IMR-90 (cell line): ENCODE results near the gene FGD3. TPM values are rescaled to one million over a fixed set of nuclear protein-coding genes. Genes with fewer than 3 reads are reported as not detected.

Experiments
- ATAC-seq: fragments of 200-7000 bp; cut with Tn5 transposase; 2 replicates; pipeline ENCODE4 v1.9.1; 2020; ENCODE audit warnings: low read depth, mild to moderate bottlenecking, moderate library complexity
- BruUV-seq: library from RNA; stranded (reverse); fragments of 400-500 nt; replicated peaks from 2 replicates; lab custom pipeline; 2021; lab: Mats Ljungman, UMichigan
- CTCF ChIA-PET: fragments of 300-600 bp; formaldehyde crosslinking; extraction: SDS; loops from one replicate; lab custom pipeline; 2021; ENCODE audit warnings: antibody characterized with exemption; lab: Yijun Ruan, JAX
- POLR2A ChIA-PET: fragments of 300-600 bp; sonication (Branson Sonifier 250); formaldehyde crosslinking; loops from one replicate; lab custom pipeline; 2022; ENCODE audit warnings: antibody characterized with exemption; ENCODE audit not compliant: unreplicated experiment; lab: Charles Lee
- DNase-seq: peaks from one replicate; pipeline ENCODE4 v3.0.0; 2013
- H2AFZ ChIP-seq: replicated peaks from 2 replicates; pipeline ENCODE3; 2013; ENCODE audit warnings: low read length, mild to moderate bottlenecking; ENCODE audit not compliant: poor library complexity
- H2AK5ac ChIP-seq: 2 replicates; pipeline ENCODE4 v1.6.1; 2013; ENCODE audit warnings: low read depth, low read length, inconsistent platforms
- H2AK9ac ChIP-seq: replicated peaks from 2 replicates; pipeline ENCODE3; 2013; ENCODE audit warnings: mild to moderate bottlenecking, low read depth, low read length, moderate library complexity; ENCODE audit not compliant: poor library complexity
- H2BK120ac ChIP-seq: 2 replicates; pipeline ENCODE4 v1.6.1; 2013; ENCODE audit warnings: low read depth, low read length, inconsistent platforms
- H2BK15ac ChIP-seq: 3 replicates; pipeline ENCODE4 v1.6.1; 2013; ENCODE audit warnings: low read depth, low read length, inconsistent platforms
- H2BK20ac ChIP-seq: 2 replicates; pipeline ENCODE4 v1.6.1; 2013; ENCODE audit warnings: low read depth, mild to moderate bottlenecking, inconsistent platforms, low read length, moderate library complexity
- H2BK5ac ChIP-seq: 2 replicates; pipeline ENCODE4 v1.6.1; 2013; ENCODE audit warnings: mild to moderate bottlenecking, low read depth, low read length, inconsistent platforms; ENCODE audit not compliant: poor library complexity, severe bottlenecking
- H3K14ac ChIP-seq: replicated peaks from 2 replicates; pipeline ENCODE4 v1.6.1; 2013; ENCODE audit warnings: low read depth, low read length, inconsistent platforms
- H3K18ac ChIP-seq: 2 replicates; pipeline ENCODE4 v1.6.1; 2013; ENCODE audit warnings: low read depth, low read length, control low read depth
- H3K23ac ChIP-seq: 2 replicates; pipeline ENCODE4 v1.6.1; 2013; ENCODE audit warnings: low read depth, low read length, inconsistent platforms
- H3K27ac ChIP-seq: 2 replicates; pipeline ENCODE4 v1.5.1; 2013; ENCODE audit warnings: mild to moderate bottlenecking, control low read depth, low read length; ENCODE audit not compliant: insufficient read depth
- H3K27me3 ChIP-seq: 2 replicates; pipeline ENCODE4 v1.6.1; 2013; ENCODE audit warnings: low read length; ENCODE audit not compliant: control insufficient read depth, insufficient read depth
- H3K36me3 ChIP-seq: 2 replicates; pipeline ENCODE4 v1.6.1; 2013; ENCODE audit warnings: low read length, mixed read lengths; ENCODE audit not compliant: control insufficient read depth, insufficient read depth
- H3K4ac ChIP-seq: 2 replicates; pipeline ENCODE4 v1.6.1; 2013; ENCODE audit warnings: low read depth, low read length, inconsistent platforms
- H3K4me1 ChIP-seq: 2 replicates; pipeline ENCODE4 v1.6.1; 2013; ENCODE audit warnings: low read length, mixed read lengths; ENCODE audit not compliant: control insufficient read depth, insufficient read depth
- H3K4me2 ChIP-seq: 2 replicates; pipeline ENCODE4 v1.6.1; 2013; ENCODE audit warnings: low read depth, mild to moderate bottlenecking, control low read depth, low read length, moderate library complexity
- H3K4me3 ChIP-seq: 2 replicates; pipeline ENCODE4 v1.5.1; 2013; ENCODE audit warnings: low read depth, mild to moderate bottlenecking, control low read depth, low read length, moderate library complexity; ENCODE audit not compliant: insufficient read depth
- H3K56ac ChIP-seq: 2 replicates; pipeline ENCODE4 v1.6.1; 2013; ENCODE audit warnings: low read length, inconsistent platforms; ENCODE audit not compliant: insufficient read depth; ENCODE audit errors: extremely low read depth
- H3K79me1 ChIP-seq, 2 experiments: 2 replicates each; pipeline ENCODE4 v1.6.1; 2013; ENCODE audit warnings: low read length in 2 of 2, inconsistent platforms in 1 of 2, low read depth in 1 of 2
- H3K9ac ChIP-seq: 2 replicates; pipeline ENCODE4 v1.6.1; 2013; ENCODE audit warnings: low read depth, low read length, control low read depth
- H3K9me1 ChIP-seq: 2 replicates; pipeline ENCODE4 v1.6.1; 2013; ENCODE audit warnings: low read length, inconsistent platforms; ENCODE audit not compliant: insufficient read depth
- H3K9me3 ChIP-seq: 2 replicates; pipeline ENCODE4 v1.6.1; 2013; ENCODE audit warnings: low read length; ENCODE audit not compliant: control insufficient read depth, insufficient read depth
- H4K20me1 ChIP-seq: 2 replicates; pipeline ENCODE4 v1.6.1; 2013; ENCODE audit warnings: low read length, inconsistent platforms; ENCODE audit not compliant: insufficient read depth
- H4K5ac ChIP-seq: 2 replicates; pipeline ENCODE4 v1.6.1; 2013; ENCODE audit warnings: mild to moderate bottlenecking, low read depth, low read length, control low read depth
- H4K8ac ChIP-seq, 2 experiments: 2 replicates each; pipeline ENCODE4 v1.6.1; 2013; ENCODE audit warnings: low read depth in 2 of 2, low read length in 2 of 2, control low read depth in 1 of 2, inconsistent platforms in 1 of 2
- H4K91ac ChIP-seq: 2 replicates; pipeline ENCODE4 v1.6.1; 2013; ENCODE audit warnings: low read depth, low read length, inconsistent platforms; ENCODE audit not compliant: insufficient read depth
- BHLHE40 ChIP-seq: fragments of 150-350 bp; IDR thresholded peaks from 2 replicates; pipeline ENCODE4 v1.6.1; 2016; ENCODE audit warnings: mild to moderate bottlenecking, low read depth, low read length
- CEBPB ChIP-seq: IDR thresholded peaks from 2 replicates; pipeline ENCODE4 v1.6.1; 2012; ENCODE audit warnings: low read depth, low read length, improper control_type of control experiment
- FOS ChIP-seq: fragments of 150-350 bp; IDR thresholded peaks from 2 replicates; pipeline ENCODE4 v1.6.1; 2016; ENCODE audit warnings: low read depth, low read length
- MAZ ChIP-seq: IDR thresholded peaks from 2 replicates; pipeline ENCODE4 v1.6.1; 2012; ENCODE audit warnings: low read depth, mild to moderate bottlenecking, low read length, improper control_type of control experiment, moderate library complexity, borderline replicate concordance
- MXI1 ChIP-seq: IDR thresholded peaks from 2 replicates; pipeline ENCODE4 v1.6.1; 2012; ENCODE audit warnings: low read depth, mild to moderate bottlenecking, low read length, moderate library complexity, borderline replicate concordance
- NFE2L2 ChIP-seq: fragments of 150-350 bp; IDR thresholded peaks from 2 replicates; pipeline ENCODE4 v1.6.1; 2016; ENCODE audit warnings: low read depth, mild to moderate bottlenecking, low read length
- POLR2A ChIP-seq: IDR thresholded peaks from 2 replicates; pipeline ENCODE4 v1.6.1; 2012; ENCODE audit warnings: mild to moderate bottlenecking, low read depth, low read length
- RAD21 ChIP-seq: IDR thresholded peaks from 2 replicates; pipeline ENCODE4 v1.6.1; 2012; ENCODE audit warnings: low read length, improper control_type of control experiment
- RCOR1 ChIP-seq: IDR thresholded peaks from 2 replicates; pipeline ENCODE4 v1.6.1; 2012; ENCODE audit warnings: mild to moderate bottlenecking, low read length, improper control_type of control experiment; ENCODE audit not compliant: insufficient replicate concordance
- RFX5 ChIP-seq: IDR thresholded peaks from 2 replicates; pipeline ENCODE4 v1.8.0; 2012; ENCODE audit warnings: low read depth, mild to moderate bottlenecking, low read length, moderate library complexity
- SMC3 ChIP-seq: fragments of 150-350 bp; IDR thresholded peaks from 2 replicates; pipeline ENCODE4 v1.6.1; 2016; ENCODE audit warnings: low read depth, mild to moderate bottlenecking, antibody characterized with exemption, low read length, moderate library complexity
- WGBS, 2 experiments: methylation state at CpG; one replicate each; pipeline versions ENCODE4 v1.1.5 to v1.1.7; 2013; ENCODE audit warnings: missing lambda C conversion rate in 2 of 2; ENCODE audit not compliant: insufficient read length in 1 of 2; ENCODE audit errors: extremely low coverage in 2 of 2; 5-methylcytosine and 5-hydroxymethylcytosine counted together
- dilution Hi-C: fragments of 300-500 bp; cut with HindIII; formaldehyde crosslinking; loops from one replicate; pipeline ENCODE4 v1.14.3; 2018; ENCODE audit warnings: low sequenced_read_pairs; ENCODE audit not compliant: unreplicated experiment
- in situ Hi-C: fragments of 300-500 bp; cut with MboI; formaldehyde crosslinking; loops from 3 replicates; pipeline ENCODE4 v1.14.3; 2019; ENCODE audit warnings: low sequenced_read_pairs, inconsistent platforms, mixed read lengths
- intact Hi-C: fragments of 100-400 bp; cut with micrococcal nuclease; formaldehyde crosslinking; loops from 2 replicates; pipeline ENCODE4 v1.10.0; 2022
- polyA plus RNA-seq, 3 experiments: library from polyadenylated mRNA; depleted of rRNA; stranded (reverse); fragments of >200 nt; gene quantifications; 2 replicates each; pipeline ENCODE4 v1.2.3, GENCODE V29; 2012; ENCODE audit warnings: low replicate concordance in 1 of 3
- total RNA-seq: library from RNA; depleted of rRNA; stranded (reverse); fragments of >200 nt; gene quantifications from 2 replicates; pipeline ENCODE4 v1.2.3, GENCODE V29; 2012
- TF ChIP-seq, protein P1 (sequence below): conservative IDR thresholded peaks from 2 replicates; pipeline ENCODE4 v1.5.1; 2012; ENCODE audit warnings: mild to moderate bottlenecking, low read depth, low read length, improper control_type of control experiment
- TF ChIP-seq, protein P2 (sequence below): fragments of 150-350 bp; IDR thresholded peaks from 2 replicates; pipeline ENCODE4 v1.6.1; 2017; ENCODE audit warnings: mild to moderate bottlenecking, antibody characterized with exemption, low read length, low read depth
- TF ChIP-seq, protein P3 (sequence below): fragments of 150-350 bp; IDR thresholded peaks from 2 replicates; pipeline ENCODE4 v1.6.1; 2016; ENCODE audit warnings: low read depth, mild to moderate bottlenecking, low read length, moderate library complexity, borderline replicate concordance

Gene FGD3
- total and polyA plus RNA-seq, 2 of the 4 experiments (the other 2 are of a cell fraction): not detected

DNA sequence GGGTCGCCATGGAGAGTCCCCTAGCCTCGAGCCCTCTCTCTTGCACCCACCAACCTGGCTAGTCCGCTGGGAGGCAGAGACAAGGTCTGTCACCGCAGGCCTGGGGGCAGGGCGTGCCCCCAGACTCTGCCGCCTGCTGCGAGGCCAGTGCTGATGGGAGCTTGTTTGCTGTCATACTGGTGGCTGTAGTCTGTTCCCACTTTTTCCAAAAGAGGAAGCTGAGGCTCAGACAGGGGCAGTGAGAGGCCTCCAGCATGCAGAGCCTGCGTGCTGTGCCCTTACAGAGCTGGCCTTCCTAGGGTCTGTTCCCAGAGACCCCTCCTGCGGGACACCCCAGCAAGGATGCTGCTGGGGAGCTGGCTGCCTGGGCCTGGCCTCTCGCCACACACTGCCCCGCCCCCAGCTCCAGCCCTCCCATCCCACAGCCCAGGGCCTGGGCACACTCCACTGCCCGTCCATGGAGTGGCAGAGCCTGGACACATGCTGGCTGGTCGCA lies 90.2 kb downstream of the FGD3 start:
- POLR2A ChIA-PET: no interaction called here
- no peaks in the 10 kb centered on the region for H3K9me1 ChIP-seq
- H3K79me1 ChIP-seq: no peaks in the 10 kb centered on the region
- H3K4me3 ChIP-seq: no peak overlapping the region
- peaks cover 16% of the 10 kb centered on the region; the same call in 1 of the 2 replicates for H3K27me3 ChIP-seq
- no peak overlapping the region for H2BK120ac ChIP-seq
- dilution Hi-C loops: no loop called here
- in situ Hi-C loops: no loop called here
- H3K9ac ChIP-seq: no peak overlapping the region
- CTCF ChIA-PET: interaction anchor here (1.0 kb wide), 1 partner anchor 12 kb away, joined by 3 read pairs; no protein-coding TSS in a partner anchor
- DNase-seq: no peak
- intact Hi-C loops: no loop called here
- WGBS, 2 experiments: no CpG with 5 or more reads among the region's 13 CpGs
- no peak overlapping the region for H4K8ac ChIP-seq
- no peaks in the 10 kb centered on the region for H4K20me1 ChIP-seq
- no peak overlapping the region for H4K5ac ChIP-seq
- no peak overlapping the region for H4K91ac ChIP-seq
- no peak for ATAC-seq
- H2AK9ac ChIP-seq: no peak overlapping the region
- H2BK20ac ChIP-seq: no peak overlapping the region
- H2AFZ ChIP-seq: no peak overlapping the region
- no peak overlapping the region for H3K27ac ChIP-seq
- no peaks in the 10 kb centered on the region for H3K4me1 ChIP-seq
- H3K23ac ChIP-seq: no peak overlapping the region
- H3K4me2 ChIP-seq: no peak overlapping the region
- TF ChIP-seq SMC3 (no peak), RCOR1 (no peak), RAD21 (no peak), NFE2L2 (no peak), FOS (no peak), POLR2A (no peak), MAZ (no peak), BHLHE40 (no peak), MXI1 (no peak), CEBPB (no peak), RFX5 (no peak)
- TF ChIP-seq, protein P1, sequence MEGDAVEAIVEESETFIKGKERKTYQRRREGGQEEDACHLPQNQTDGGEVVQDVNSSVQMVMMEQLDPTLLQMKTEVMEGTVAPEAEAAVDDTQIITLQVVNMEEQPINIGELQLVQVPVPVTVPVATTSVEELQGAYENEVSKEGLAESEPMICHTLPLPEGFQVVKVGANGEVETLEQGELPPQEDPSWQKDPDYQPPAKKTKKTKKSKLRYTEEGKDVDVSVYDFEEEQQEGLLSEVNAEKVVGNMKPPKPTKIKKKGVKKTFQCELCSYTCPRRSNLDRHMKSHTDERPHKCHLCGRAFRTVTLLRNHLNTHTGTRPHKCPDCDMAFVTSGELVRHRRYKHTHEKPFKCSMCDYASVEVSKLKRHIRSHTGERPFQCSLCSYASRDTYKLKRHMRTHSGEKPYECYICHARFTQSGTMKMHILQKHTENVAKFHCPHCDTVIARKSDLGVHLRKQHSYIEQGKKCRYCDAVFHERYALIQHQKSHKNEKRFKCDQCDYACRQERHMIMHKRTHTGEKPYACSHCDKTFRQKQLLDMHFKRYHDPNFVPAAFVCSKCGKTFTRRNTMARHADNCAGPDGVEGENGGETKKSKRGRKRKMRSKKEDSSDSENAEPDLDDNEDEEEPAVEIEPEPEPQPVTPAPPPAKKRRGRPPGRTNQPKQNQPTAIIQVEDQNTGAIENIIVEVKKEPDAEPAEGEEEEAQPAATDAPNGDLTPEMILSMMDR: no peak
- TF ChIP-seq, protein P2, sequence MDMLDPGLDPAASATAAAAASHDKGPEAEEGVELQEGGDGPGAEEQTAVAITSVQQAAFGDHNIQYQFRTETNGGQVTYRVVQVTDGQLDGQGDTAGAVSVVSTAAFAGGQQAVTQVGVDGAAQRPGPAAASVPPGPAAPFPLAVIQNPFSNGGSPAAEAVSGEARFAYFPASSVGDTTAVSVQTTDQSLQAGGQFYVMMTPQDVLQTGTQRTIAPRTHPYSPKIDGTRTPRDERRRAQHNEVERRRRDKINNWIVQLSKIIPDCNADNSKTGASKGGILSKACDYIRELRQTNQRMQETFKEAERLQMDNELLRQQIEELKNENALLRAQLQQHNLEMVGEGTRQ: no peak
- TF ChIP-seq, protein P3, sequence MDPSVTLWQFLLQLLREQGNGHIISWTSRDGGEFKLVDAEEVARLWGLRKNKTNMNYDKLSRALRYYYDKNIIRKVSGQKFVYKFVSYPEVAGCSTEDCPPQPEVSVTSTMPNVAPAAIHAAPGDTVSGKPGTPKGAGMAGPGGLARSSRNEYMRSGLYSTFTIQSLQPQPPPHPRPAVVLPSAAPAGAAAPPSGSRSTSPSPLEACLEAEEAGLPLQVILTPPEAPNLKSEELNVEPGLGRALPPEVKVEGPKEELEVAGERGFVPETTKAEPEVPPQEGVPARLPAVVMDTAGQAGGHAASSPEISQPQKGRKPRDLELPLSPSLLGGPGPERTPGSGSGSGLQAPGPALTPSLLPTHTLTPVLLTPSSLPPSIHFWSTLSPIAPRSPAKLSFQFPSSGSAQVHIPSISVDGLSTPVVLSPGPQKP: no peak
- no peak overlapping the region for H3K56ac ChIP-seq
- H3K14ac ChIP-seq: no peak overlapping the region
- no peak overlapping the region for H2BK15ac ChIP-seq
- H3K9me3 ChIP-seq: peaks cover 2% of the 10 kb centered on the region; the same call in 1 of the 2 replicates
- H2BK5ac ChIP-seq: no peak overlapping the region
- H3K36me3 ChIP-seq: no peaks in the 10 kb centered on the region
- no peak overlapping the region for H3K4ac ChIP-seq
- no TSS peak for BruUV-seq
- H2AK5ac ChIP-seq: no peak overlapping the region
- no peak overlapping the region for H3K18ac ChIP-seq
